KOPT-K1 (cell line): Measurements from ENCODE around the gene EXOSC2.

Source experiments
- H3K27ac ChIP-seq: fragments of 200-600 bp; sonication (generic); 2 replicates; pipeline ENCODE4 v1.5.1; 2016; ENCODE audit warnings: antibody characterized with exemption, mild to moderate bottlenecking, low read depth, low read length; ENCODE audit not compliant: poor library complexity, severe bottlenecking
- H3K36me3 ChIP-seq: fragments of 200-600 bp; sonication (generic); 2 replicates; pipeline ENCODE4 v1.5.1; 2017; ENCODE audit warnings: antibody characterized with exemption, mild to moderate bottlenecking, low read length, moderate library complexity; ENCODE audit not compliant: insufficient read depth
- H3K9me3 ChIP-seq: fragments of 200-600 bp; sonication (generic); 2 replicates; pipeline ENCODE4 v1.5.1; 2017; ENCODE audit warnings: antibody characterized with exemption, low read length, mild to moderate bottlenecking; ENCODE audit not compliant: insufficient read depth, poor library complexity, severe bottlenecking

The EXOSC2 gene

DNA sequence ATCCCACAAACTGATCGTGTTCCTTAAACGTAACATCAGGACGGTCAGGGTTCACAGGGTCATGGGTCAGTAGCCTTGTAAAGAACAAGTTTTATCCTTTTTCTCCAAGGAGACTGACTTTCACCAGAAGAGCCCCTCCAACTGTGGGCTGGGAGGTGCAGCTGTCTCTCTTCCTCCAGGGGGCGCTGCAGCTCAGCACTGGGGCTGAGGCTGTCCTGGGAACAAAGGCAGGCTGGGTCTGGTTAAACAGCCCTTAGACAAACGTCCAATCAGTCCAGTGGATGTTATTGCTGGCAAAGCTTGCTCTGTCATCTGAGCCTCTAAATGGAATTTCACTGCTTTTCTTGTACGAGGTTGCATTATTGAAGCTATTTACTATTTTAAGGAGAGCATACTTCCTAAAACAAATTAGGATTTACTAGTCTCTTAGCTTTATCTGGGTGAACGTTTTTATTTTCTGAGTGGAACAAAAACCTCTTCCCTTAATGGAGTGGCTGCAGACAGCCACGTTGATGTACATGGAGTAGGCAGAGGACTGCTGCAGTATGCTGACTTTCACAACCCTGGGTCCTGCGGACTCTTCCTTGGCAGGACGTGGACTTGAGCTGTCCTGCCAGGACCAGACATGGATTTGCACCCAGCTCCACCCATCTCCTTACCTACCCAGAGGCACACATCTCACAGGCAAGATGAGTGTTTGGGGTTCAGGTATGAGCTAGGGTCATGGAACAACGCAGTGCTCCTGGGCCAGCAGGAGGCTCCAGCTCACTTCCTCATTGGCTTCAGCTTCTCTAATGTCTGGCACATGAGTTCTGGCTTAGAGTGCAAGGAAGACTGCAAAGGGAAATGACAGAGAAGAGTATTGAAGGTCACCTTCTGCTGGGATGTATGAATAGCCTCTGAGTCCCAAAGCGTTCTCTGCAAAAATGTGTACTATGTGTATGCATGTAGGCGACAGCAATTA, 7.8 kb downstream of the EXOSC2 start:
- Histone ChIP-seq H3K36me3 (peaks cover 94% of the 10 kb centered on the region), H3K27ac (no peak overlapping the region), H3K9me3 (no peaks in the 10 kb centered on the region)

DNA sequence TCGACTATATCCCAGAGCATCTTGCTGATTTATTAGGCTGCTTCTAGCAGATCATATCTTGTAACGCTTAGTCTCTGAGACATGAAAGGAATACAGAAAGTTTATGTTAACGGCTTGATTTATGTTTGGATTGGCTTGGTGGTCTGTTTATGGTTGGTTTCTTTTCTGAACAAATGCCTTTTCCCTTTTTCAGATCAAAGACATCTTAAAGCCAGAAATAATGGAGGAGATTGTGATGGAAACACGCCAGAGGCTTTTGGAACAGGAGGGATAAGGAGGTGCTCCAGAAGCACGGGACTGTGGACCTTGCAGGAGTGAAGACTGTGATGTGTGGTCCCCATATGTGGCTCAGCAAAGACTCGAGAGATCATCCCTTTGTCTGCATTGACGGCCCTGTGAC, 9.9 kb downstream of the EXOSC2 start:
- Histone ChIP-seq H3K36me3 (peaks cover 76% of the 10 kb centered on the region), H3K9me3 (no peaks in the 10 kb centered on the region), H3K27ac (no peak overlapping the region)

DNA sequence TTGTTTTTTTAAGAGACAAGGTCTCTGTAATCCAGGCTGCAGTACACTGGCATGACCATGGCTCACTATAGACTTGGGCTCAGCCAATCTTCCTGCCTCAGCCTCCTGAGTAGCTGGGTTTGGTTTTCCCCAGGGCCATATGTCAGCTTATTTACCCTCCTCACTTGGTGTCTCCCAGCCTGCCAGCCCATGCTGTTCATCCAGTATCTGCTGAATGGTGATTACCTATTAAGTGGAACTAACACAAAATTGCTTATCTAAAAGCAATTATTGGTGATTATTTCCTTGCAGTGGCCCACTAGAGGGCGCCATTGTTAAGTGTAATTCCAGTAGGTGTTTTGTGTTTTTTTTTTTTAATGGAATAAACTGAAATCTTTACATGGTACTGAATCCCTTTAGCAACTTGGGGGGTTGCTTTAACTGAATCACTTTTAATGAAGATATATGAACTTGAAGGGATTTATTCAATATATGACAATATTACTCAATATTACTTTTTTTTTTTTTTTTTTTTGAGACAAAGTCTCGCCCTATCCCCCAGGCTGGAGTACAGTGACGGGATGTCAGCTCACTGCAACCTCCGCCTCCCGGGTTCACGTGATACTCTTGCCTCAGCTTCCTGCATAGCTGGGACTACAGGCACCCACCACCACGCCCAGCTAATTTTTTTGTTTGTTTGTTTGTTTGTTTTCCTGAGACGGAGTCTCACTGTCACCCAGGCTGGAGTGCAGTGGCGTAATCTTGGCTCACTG, 13.8 kb downstream of the EXOSC2 start:
- Histone ChIP-seq H3K36me3 (peaks cover 42% of the 10 kb centered on the region), H3K9me3 (no peaks in the 10 kb centered on the region), H3K27ac (no peak overlapping the region)

DNA sequence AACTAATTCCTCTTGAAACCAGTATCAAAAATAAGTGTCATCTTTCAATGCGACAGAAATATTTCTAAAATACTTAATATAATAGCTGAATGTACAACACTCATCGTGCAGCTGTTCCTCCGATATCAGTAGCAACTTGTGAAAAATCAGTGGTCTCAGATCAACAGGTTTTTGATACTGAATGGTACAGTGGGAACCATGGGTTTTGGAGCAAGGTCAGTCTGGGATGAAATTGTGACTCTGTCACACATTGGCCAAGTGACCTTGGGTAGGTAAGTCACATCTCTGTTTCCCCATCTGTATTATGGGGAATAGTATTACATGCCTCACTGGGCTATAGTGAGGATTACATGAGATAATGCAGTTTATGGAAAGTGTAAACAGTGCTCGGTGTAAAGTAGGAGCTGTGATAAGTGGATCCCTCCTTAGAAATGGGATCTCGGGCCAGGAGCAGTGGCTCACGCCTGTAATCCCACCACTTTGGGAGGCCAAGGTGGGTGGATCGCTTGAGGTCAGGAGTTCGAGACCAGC, 17.3 kb downstream of the EXOSC2 start:
- H3K9me3 ChIP-seq, result no peaks in the 10 kb centered on the region

DNA sequence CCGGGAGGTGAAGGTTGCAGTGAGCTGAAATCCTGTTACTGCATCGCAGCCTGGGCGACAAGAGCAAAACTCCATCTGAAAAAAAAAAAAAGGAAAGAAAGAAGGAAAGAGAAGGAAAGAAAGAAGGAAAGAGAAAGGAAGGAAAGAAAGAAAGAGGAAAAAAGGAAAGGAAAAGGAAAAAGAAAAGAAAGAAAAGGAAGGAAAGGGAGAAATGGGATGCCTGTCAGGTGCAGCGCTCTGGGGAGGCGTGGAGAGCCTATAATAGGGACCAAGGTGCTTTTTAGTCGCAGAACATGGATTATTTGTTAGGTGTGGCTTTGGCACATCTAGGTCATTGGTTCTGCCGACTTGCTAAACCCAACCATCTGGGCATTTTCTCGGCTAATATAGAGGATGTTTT, 17.9 kb downstream of the EXOSC2 start:
- Histone ChIP-seq H3K27ac (no peak overlapping the region), H3K9me3 (no peaks in the 10 kb centered on the region)

More for the DNA sequence above, 17.3 kb downstream of the EXOSC2 start:
- peaks cover 8% of the 10 kb centered on the region; the same call in 1 of the 2 replicates for H3K36me3 ChIP-seq
- H3K27ac ChIP-seq, result no peak overlapping the region

DNA sequence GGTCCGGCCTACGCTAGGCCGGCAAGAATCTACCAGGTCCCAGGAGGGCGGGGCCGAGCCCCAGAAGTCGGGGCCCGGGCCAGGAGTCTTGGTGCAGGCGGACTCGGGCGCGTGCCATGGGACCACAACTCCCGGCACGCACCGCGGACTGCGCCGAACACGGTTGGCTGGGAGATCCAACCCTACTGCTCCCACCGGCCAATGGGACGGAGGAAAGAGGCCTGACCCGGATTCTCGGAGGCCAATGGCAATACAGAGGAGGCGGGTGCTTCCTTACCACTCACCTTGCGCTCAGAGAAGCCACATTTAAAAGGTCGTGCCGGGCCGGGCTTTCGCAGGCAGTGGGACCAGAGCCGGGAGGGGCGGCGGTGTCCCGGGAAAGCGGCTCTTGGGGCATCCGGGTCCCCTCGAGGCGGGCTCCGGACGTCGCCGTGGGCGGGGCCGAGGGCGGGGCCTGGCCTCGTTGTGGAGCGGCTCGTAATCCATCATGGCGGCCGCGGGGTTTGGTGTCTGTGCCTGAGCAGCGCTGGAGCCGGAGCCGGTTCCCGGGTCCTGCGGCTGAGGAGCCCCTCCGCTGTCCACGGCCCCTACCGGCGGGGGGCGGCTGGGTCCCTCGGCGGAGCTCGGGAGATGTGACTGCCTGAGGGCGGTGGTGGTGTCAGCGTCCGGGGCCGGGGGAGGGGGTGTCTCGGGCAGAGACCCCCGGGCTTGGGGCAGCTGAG, 19.1 kb downstream of the EXOSC2 start:
- Histone ChIP-seq H3K36me3 (no peaks in the 10 kb centered on the region; the same call in 1 of the 2 replicates), H3K27ac (peak overlapping the region; percentile 80), H3K9me3 (no peaks in the 10 kb centered on the region)

More for the DNA sequence above, 17.9 kb downstream of the EXOSC2 start:
- peaks cover 2% of the 10 kb centered on the region; the same call in 1 of the 2 replicates for H3K36me3 ChIP-seq

DNA sequence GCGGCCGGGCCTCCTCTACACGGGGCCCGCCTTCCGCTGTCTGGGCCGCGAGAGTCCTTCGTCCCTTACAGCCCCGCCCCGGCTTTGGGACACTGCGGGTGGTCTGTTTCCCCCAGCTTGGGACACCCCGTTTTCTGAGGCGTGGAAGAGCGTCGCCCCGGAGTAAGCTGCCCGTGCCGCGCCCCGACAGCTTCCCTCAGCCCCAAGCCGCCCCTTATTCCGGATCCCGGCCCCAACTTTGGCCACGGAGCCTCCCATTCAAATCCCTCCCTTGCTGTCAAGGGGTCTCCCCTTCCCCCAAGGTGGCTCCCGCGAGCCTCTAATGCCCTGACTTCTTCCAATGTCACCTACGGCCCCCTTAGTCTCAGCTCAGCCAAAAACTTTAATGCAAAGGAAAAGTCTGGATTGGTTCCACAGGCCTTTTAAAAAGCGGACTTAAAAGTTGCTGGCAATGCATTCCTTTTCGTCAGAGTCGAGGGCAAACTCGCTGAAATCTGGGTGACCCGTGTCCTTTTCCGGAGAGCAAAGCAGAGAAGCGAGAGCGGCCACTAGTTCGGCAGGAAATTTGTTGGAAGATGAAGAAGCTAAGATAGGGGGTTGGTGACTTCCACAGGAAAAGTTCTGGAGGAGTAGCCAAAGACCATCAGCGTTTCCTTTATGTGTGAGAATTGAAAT, 19.8 kb downstream of the EXOSC2 start:
- H3K27ac ChIP-seq, result peak overlapping the region; percentile 80
- H3K9me3 ChIP-seq, result no peaks in the 10 kb centered on the region
- H3K36me3 ChIP-seq, result no peaks in the 10 kb centered on the region; the same call in 1 of the 2 replicates

DNA sequence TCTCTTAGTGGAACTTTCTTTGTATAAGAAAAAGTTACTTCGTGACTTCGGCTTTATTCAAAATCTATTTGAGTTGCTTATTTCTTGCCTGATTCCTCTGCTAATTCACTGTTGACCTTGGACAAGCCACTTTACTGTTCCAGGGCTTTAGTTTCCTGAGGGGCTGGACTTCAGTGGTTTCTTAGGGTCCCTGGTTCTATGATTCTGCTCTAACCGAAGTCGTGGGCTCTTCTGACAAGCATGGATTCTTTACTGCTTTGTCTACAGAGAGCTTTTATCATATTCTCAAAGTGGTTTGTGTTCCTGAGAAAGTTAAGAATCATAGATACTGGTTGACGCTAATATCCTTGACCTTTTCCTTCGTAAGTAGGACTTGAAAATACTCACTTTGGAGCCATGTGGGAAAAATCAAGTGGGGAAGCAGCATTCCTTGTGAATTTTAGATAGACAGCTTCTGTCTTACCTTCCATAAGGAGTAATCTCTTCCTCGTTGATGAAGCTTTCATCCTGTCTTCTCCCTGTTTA, 21.1 kb downstream of the EXOSC2 start:
- Histone ChIP-seq H3K27ac (peak overlapping the region; percentile 9), H3K9me3 (no peaks in the 10 kb centered on the region), H3K36me3 (no peaks in the 10 kb centered on the region)

DNA sequence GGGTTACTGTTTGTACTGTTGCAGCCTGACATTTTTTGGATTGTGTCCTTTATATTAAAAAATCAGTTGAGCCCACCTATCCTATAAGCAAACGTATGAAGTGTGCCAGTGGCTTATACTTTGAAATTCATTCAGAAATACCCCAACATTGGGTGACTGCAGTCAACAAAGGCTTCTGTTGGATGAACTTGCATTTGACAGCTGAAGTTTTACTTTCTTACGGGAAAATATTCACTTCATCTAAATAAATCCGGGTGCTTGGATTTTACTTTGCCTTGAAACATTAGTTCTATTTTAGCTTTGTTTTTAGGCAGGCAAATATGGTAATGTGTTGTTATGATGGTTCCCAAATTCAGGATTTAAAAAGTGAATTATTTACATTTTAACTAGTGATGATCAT, 21.7 kb downstream of the EXOSC2 start:
- H3K36me3 ChIP-seq, result no peaks in the 10 kb centered on the region
- no peaks in the 10 kb centered on the region for H3K9me3 ChIP-seq
- H3K27ac ChIP-seq, result peak overlapping the region; percentile 9

DNA sequence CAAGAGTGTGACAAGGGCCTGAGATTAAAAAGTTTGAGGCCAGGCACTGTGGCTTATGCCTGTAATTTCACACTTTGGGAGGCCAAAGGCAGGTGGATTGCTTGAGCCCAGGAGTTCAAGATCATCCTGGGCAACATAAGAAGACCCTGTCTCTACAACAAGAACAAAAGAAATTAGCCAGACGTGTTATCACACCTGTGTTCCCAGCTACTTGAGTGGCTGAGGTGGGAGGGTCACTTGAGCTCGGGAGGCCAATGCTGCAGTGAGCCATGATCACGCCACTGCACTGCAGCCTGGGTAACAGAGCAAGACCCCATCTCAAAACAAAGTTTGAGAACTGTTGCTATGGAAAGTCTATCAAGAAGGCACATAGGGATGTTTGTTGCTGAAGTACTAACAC, 25.0 kb downstream of the EXOSC2 start:
- H3K36me3 ChIP-seq, result no peaks in the 10 kb centered on the region
- H3K27ac ChIP-seq, result no peak overlapping the region
- no peaks in the 10 kb centered on the region for H3K9me3 ChIP-seq

DNA sequence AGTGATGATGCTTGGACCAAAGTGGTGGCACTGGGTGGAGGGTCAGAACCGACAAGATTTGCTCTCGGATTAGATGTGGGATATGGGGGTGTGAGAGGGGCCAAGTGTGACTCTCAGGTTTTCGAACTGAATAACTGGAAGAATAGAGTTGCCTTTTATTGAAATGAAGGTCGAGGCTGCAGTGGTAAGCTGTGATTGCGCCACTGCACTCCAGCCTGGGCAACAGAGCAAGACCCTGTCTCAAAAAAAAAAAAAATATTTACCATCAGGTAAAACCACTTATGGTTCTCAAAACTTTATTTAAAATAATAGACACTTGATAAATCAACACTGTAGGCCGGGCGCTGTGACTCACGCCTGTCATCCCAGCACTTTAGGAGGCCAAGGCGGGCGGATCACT, 27.2 kb downstream of the EXOSC2 start:
- Histone ChIP-seq H3K27ac (no peak overlapping the region), H3K9me3 (no peaks in the 10 kb centered on the region), H3K36me3 (no peaks in the 10 kb centered on the region)

DNA sequence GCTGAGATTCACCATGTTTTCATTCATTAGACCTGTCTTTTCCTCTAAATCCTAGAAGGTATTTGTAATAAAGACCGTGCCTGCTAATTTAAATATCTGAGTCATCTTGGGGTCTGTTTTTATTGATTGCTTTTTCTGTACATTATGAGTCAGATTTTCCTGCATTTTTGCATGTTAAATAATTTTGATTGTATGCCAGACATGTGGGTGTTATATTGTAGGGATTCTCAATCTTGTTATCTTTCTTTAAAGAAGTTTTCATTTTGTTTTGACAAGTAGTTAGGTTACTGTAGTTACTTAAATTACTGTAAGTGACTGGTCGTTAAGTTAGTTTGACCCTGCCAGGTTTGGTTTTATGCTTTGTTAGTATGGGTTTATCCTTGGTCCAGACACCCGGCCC, 35.1 kb downstream of the EXOSC2 start:
- no peak overlapping the region for H3K27ac ChIP-seq
- peaks cover 5% of the 10 kb centered on the region for H3K9me3 ChIP-seq
- no peaks in the 10 kb centered on the region for H3K36me3 ChIP-seq

DNA sequence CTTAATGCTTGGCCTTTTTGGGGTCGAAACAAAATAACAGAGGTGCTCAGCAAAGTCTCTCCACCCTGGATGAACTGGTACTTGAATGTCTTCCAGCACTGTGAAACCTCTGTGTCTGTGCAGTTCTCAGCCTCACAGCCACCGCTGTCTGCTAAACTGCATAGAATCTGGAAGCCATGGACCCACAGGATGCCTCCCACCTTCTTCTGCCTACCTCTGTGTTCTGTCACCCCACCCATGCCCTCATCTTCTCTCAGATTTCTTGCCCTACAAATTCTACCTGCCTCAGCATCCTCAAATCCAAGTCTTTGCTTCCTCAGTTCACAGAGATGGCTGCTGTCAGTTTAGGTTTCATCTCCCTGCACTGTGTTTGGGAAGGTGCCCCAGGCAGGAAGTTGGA, 35.6 kb downstream of the EXOSC2 start:
- peaks cover 5% of the 10 kb centered on the region for H3K9me3 ChIP-seq
- H3K27ac ChIP-seq, result no peak overlapping the region
- H3K36me3 ChIP-seq, result no peaks in the 10 kb centered on the region

DNA sequence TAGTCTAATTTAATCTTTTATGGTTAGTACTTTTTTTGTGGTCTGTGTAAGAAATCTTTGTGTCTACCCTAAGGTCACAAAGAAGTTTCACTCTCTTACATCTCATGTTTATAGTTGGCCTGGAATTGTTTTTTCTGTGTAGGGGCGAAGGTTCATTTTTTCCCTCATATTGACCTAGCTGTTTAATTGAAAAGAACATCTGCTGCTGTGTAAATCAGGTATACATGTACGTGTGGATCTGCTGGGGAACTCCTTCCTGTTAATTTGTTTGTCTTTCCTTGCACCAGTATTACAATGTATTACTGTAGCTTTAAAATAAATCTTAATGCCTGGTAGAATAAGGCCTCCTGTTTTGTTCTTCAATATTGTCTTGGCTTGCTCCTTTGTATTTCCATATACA, 37.8 kb downstream of the EXOSC2 start:
- Histone ChIP-seq H3K36me3 (no peaks in the 10 kb centered on the region), H3K27ac (no peak overlapping the region), H3K9me3 (peaks cover 5% of the 10 kb centered on the region)
